Ascending aorta (tissue), 2 donors: ENCODE data around the gene PLCH1. TPM values are rescaled to one million over a fixed set of nuclear protein-coding genes. Genes with fewer than 3 reads are reported as not detected.

Experiments
- DNase-seq, 2 donors: peaks; one replicate each; pipeline ENCODE4 v3.0.0-alpha.2; 2019; ENCODE audit warnings: low spot score in 2 of 2
- H3K27ac ChIP-seq, 2 donors: fragments of 200-600 bp; sonication (generic); one replicate each; pipeline ENCODE4 v1.5.1; 2016 to 2017; ENCODE audit warnings: mild to moderate bottlenecking in 1 of 2
- H3K27me3 ChIP-seq: fragments of 200-600 bp; sonication (generic); one replicate; pipeline ENCODE4 v1.5.1; 2017
- H3K36me3 ChIP-seq, 2 donors: fragments of 200-600 bp; sonication (generic); one replicate each; pipeline ENCODE4 v1.5.1; 2016
- H3K4me1 ChIP-seq, 2 donors: fragments of 200-600 bp; sonication (generic); one replicate each; pipeline ENCODE4 v1.5.1; 2016 to 2017; ENCODE audit warnings: mild to moderate bottlenecking in 1 of 2
- H3K4me3 ChIP-seq, 2 donors: fragments of 200-600 bp; sonication (generic); one replicate each; pipeline ENCODE4 v1.5.1; 2016 to 2017; ENCODE audit warnings: mild to moderate bottlenecking in 1 of 2
- H3K9me3 ChIP-seq, 2 donors: fragments of 200-600 bp; sonication (generic); one replicate each; pipeline ENCODE4 v1.5.1; 2016
- CTCF ChIP-seq, 3 experiments: fragments of 200-600 bp in 2 of 3; fragments of 450-650 bp in 1 of 3; sonication (generic) in 2 of 3; IDR thresholded peaks; one replicate each; pipeline ENCODE4 v1.5.1; 2016 to 2019; ENCODE audit warnings: antibody characterized with exemption in 3 of 3, mild to moderate bottlenecking in 1 of 3, moderate library complexity in 1 of 3
- intact Hi-C: fragments of 100-400 bp; cut with DNase I; formaldehyde crosslinking; loops from one replicate; pipeline ENCODE4 v1.15.1; 2023
- total RNA-seq: library from RNA; depleted of rRNA; stranded (reverse); fragments of >200 nt; gene quantifications from one replicate; pipeline ENCODE4 v1.1.0, GENCODE V29; 2016

The PLCH1 gene
- total RNA-seq, 1 donor from 2014 or later = not detected

- Histone ChIP-seq H3K4me1 (no peaks in the 10 kb centered on the region), H3K27ac (no peak overlapping the region), H3K27me3 (no peaks in the 10 kb centered on the region), H3K36me3 (no peaks in the 10 kb centered on the region), H3K4me3 (no peak overlapping the region), H3K9me3 (peaks cover 0 to 8% of the 10 kb centered on the region in 2 donors)
- no peak for DNase-seq
- intact Hi-C loops = no loop called here
- no peak for TF ChIP-seq CTCF (IDR thresholded peaks at IDR 0.05)
Observed at GRCh38 chr3:155425396-155425795, 319.5 kb downstream of the PLCH1 start.

GRCh38 chr3:155424323-155424710, 320.6 kb downstream of the PLCH1 start:
- no peaks in the 10 kb centered on the region for H3K36me3 ChIP-seq
- intact Hi-C loops = no loop called here
- H3K9me3 ChIP-seq = peaks cover 0 to 8% of the 10 kb centered on the region in 2 donors
- no peak for DNase-seq
- no peaks in the 10 kb centered on the region for H3K27me3 ChIP-seq
- no peak overlapping the region for H3K27ac ChIP-seq
- TF ChIP-seq CTCF (IDR thresholded peaks at IDR 0.05) = no peak
- H3K4me3 ChIP-seq = no peak overlapping the region
- no peaks in the 10 kb centered on the region for H3K4me1 ChIP-seq

GRCh38 chr3:155423526-155424322, 321.1 kb downstream of the PLCH1 start:
- H3K36me3 ChIP-seq = no peaks in the 10 kb centered on the region
- no peaks in the 10 kb centered on the region for H3K27me3 ChIP-seq
- H3K4me3 ChIP-seq = no peak overlapping the region
- no peaks in the 10 kb centered on the region for H3K4me1 ChIP-seq
- TF ChIP-seq CTCF (IDR thresholded peaks at IDR 0.05) = no peak
- H3K9me3 ChIP-seq = peaks cover 0 to 3% of the 10 kb centered on the region in 2 donors
- H3K27ac ChIP-seq = no peak overlapping the region
- intact Hi-C loops = no loop called here
- no peak for DNase-seq

GRCh38 chr3:155420881-155421486, 323.9 kb downstream of the PLCH1 start:
- Histone ChIP-seq H3K9me3 (no peaks in the 10 kb centered on the region), H3K4me1 (no peaks in the 10 kb centered on the region), H3K27me3 (no peaks in the 10 kb centered on the region), H3K36me3 (no peaks in the 10 kb centered on the region), H3K27ac (no peak overlapping the region), H3K4me3 (no peak overlapping the region)
- intact Hi-C loops = no loop called here
- DNase-seq = no peak
- no peak for TF ChIP-seq CTCF (IDR thresholded peaks at IDR 0.05)

- no peaks in the 10 kb centered on the region for H3K9me3 ChIP-seq
- H3K27me3 ChIP-seq = no peaks in the 10 kb centered on the region
- no peak for TF ChIP-seq CTCF (IDR thresholded peaks at IDR 0.05)
- no peak for DNase-seq
- H3K27ac ChIP-seq = no peak overlapping the region
- intact Hi-C loops = no loop called here
- no peaks in the 10 kb centered on the region for H3K4me1 ChIP-seq
- no peaks in the 10 kb centered on the region for H3K36me3 ChIP-seq
- H3K4me3 ChIP-seq = no peak overlapping the region
Observed at GRCh38 chr3:155420406-155420805, 324.5 kb downstream of the PLCH1 start.
